ENCODE data around the gene LHX5.

The LHX5 gene

DNA sequence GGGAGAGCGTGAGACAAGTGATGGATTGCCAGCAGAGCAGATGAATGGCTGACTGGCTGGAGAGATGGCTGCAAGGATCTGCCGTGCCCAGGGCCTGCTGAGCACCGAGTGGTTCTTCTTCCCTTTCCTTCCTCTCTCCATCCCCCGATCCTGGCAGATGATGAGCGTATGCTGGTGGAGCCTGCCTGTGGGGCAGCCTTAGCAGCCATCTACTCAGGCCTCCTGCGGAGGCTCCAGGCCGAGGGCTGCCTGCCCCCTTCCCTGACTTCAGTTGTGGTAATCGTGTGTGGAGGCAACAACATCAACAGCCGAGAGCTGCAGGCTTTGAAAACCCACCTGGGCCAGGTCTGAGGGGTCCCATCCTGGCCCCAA is 34.0 kb downstream of the LHX5 start:
- Histone ChIP-seq H2AFZ (ENCODE audit: low read depth, low read length, severe bottlenecking) (no peak overlapping the region), H3K9ac (ENCODE audit: low read length) (no peak overlapping the region), H3K27me3 (ENCODE audit: low read length) (no peaks in the 10 kb centered on the region), H3K27ac (ENCODE audit: low read depth, low read length) (no peak overlapping the region), H3K9me2 (replicated peaks; ENCODE audit: insufficient read depth, low read length) (no peaks in the 10 kb centered on the region), H3K4me2 (ENCODE audit: low read depth, low read length, poor library complexity, severe bottlenecking) (no peak overlapping the region), H3K4me3 (ENCODE audit: insufficient read depth, low read length, poor library complexity, severe bottlenecking) (no peak overlapping the region), H4K20me1 (ENCODE audit: low read depth, low read length) (no peaks in the 10 kb centered on the region), H3K36me3 (ENCODE audit: low read length) (no peaks in the 10 kb centered on the region), H3F3A (ENCODE audit: insufficient read depth) (no peaks in the 10 kb centered on the region), H3K9me3 (ENCODE audit: insufficient read depth, low read length) (no peaks in the 10 kb centered on the region), H3K79me2 (ENCODE audit: insufficient read depth, low read length) (no peaks in the 10 kb centered on the region)
- TF ChIP-seq CTCF (IDR thresholded peaks at IDR 0.05; ENCODE audit: insufficient read depth, low read length, poor library complexity, severe bottlenecking) = no peak
- TF ChIP-seq EZH2phosphoT487 (conservative IDR thresholded peaks at IDR 0.05; ENCODE audit: low read length) = no peak

- Histone ChIP-seq H3F3A (ENCODE audit: insufficient read depth) (no peaks in the 10 kb centered on the region), H4K20me1 (ENCODE audit: low read depth, low read length) (no peaks in the 10 kb centered on the region), H3K79me2 (ENCODE audit: insufficient read depth, low read length) (no peaks in the 10 kb centered on the region), H3K9me3 (ENCODE audit: insufficient read depth, low read length) (no peaks in the 10 kb centered on the region), H3K36me3 (ENCODE audit: low read length) (no peaks in the 10 kb centered on the region), H3K27me3 (ENCODE audit: low read length) (no peaks in the 10 kb centered on the region), H3K9ac (ENCODE audit: low read length) (no peak overlapping the region), H3K9me2 (replicated peaks; ENCODE audit: insufficient read depth, low read length) (no peaks in the 10 kb centered on the region), H2AFZ (ENCODE audit: low read depth, low read length, severe bottlenecking) (no peak overlapping the region), H3K4me3 (ENCODE audit: insufficient read depth, low read length, poor library complexity, severe bottlenecking) (no peak overlapping the region), H3K4me2 (ENCODE audit: low read depth, low read length, poor library complexity, severe bottlenecking) (no peak overlapping the region), H3K27ac (ENCODE audit: low read depth, low read length) (no peak overlapping the region)
- no peak for TF ChIP-seq EZH2phosphoT487 (conservative IDR thresholded peaks at IDR 0.05; ENCODE audit: low read length)
- no peak for TF ChIP-seq CTCF (IDR thresholded peaks at IDR 0.05; ENCODE audit: insufficient read depth, low read length, poor library complexity, severe bottlenecking)
These were observed 34.5 kb downstream of the LHX5 start for GRCh38 chr12:113436993-113437728.

GRCh38 chr12:113436586-113436985 is 35.1 kb downstream of the LHX5 start:
- Histone ChIP-seq H4K20me1 (ENCODE audit: low read depth, low read length) (no peaks in the 10 kb centered on the region), H2AFZ (ENCODE audit: low read depth, low read length, severe bottlenecking) (no peak overlapping the region), H3F3A (ENCODE audit: insufficient read depth) (no peaks in the 10 kb centered on the region), H3K4me2 (ENCODE audit: low read depth, low read length, poor library complexity, severe bottlenecking) (no peak overlapping the region), H3K36me3 (ENCODE audit: low read length) (no peaks in the 10 kb centered on the region), H3K4me3 (ENCODE audit: insufficient read depth, low read length, poor library complexity, severe bottlenecking) (no peak overlapping the region), H3K27ac (ENCODE audit: low read depth, low read length) (no peak overlapping the region), H3K79me2 (ENCODE audit: insufficient read depth, low read length) (no peaks in the 10 kb centered on the region), H3K9ac (ENCODE audit: low read length) (no peak overlapping the region), H3K9me3 (ENCODE audit: insufficient read depth, low read length) (no peaks in the 10 kb centered on the region), H3K9me2 (replicated peaks; ENCODE audit: insufficient read depth, low read length) (no peaks in the 10 kb centered on the region), H3K27me3 (ENCODE audit: low read length) (no peaks in the 10 kb centered on the region)
- no peak for TF ChIP-seq EZH2phosphoT487 (conservative IDR thresholded peaks at IDR 0.05; ENCODE audit: low read length)
- no peak for TF ChIP-seq CTCF (IDR thresholded peaks at IDR 0.05; ENCODE audit: insufficient read depth, low read length, poor library complexity, severe bottlenecking)

Measured in SU-DHL-6 (cell line).